HepG2 (cell line): Measurements from ENCODE around the gene CDR2L. TPM values are rescaled to one million over a fixed set of nuclear protein-coding genes. Genes with fewer than 3 reads are reported as not detected.
A peak's percentile ranks its signal among the peaks of the same experiment; 100 is the strongest.

Source experiments
- ARHGAP35 ChIP-seq: sonication (generic); formaldehyde crosslinking; IDR thresholded peaks from 2 replicates; pipeline ENCODE4 v1.9.0; 2022; ENCODE audit warnings: mild to moderate bottlenecking, inconsistent platforms, moderate library complexity, missing genetic modification reagents, borderline replicate concordance
- DBP ChIP-seq: sonication (generic); formaldehyde crosslinking; IDR thresholded peaks from 2 replicates; pipeline ENCODE4 v1.4.0; 2020; ENCODE audit warnings: missing genetic modification reagents; ENCODE audit errors: not compliant biosample characterization
- ELK4 ChIP-seq: sonication (generic); formaldehyde crosslinking; IDR thresholded peaks from 2 replicates; pipeline ENCODE4 v1.9.0; 2021; ENCODE audit warnings: missing genetic modification reagents, borderline replicate concordance
- EZH2 ChIP-seq: conservative IDR thresholded peaks from 2 replicates; pipeline ENCODE4 v1.6.1; 2012; ENCODE audit warnings: mild to moderate bottlenecking, low read depth, low read length, moderate library complexity
- FOSL1 ChIP-seq: sonication (generic); formaldehyde crosslinking; IDR thresholded peaks from 2 replicates; pipeline ENCODE4 v1.9.0; 2021; ENCODE audit warnings: missing genetic modification reagents, borderline replicate concordance
- FUBP1 ChIP-seq: sonication (generic); formaldehyde crosslinking; IDR thresholded peaks from 2 replicates; pipeline ENCODE4 v1.5.1; 2020; ENCODE audit warnings: missing genetic modification reagents, mild to moderate bottlenecking, borderline replicate concordance
- KMT2A ChIP-seq: sonication (generic); formaldehyde crosslinking; IDR thresholded peaks from 2 replicates; pipeline ENCODE4 v1.4.0; 2020; ENCODE audit warnings: missing genetic modification reagents
- NBN ChIP-seq: fragments of 450-650 bp; conservative IDR thresholded peaks from 2 replicates; pipeline ENCODE4 v1.6.1; 2017
- NCOA5 ChIP-seq: sonication (generic); formaldehyde crosslinking; IDR thresholded peaks from 2 replicates; pipeline ENCODE4 v1.4.0; 2020; ENCODE audit warnings: missing genetic modification reagents
- RBM39 ChIP-seq: fragments of 200-400 bp; formaldehyde crosslinking; IDR thresholded peaks from one replicate; pipeline ENCODE4 v1.6.1; 2018; ENCODE audit warnings: antibody characterized with exemption, mild to moderate bottlenecking, low read depth, low read length; ENCODE audit not compliant: poor library complexity, severe bottlenecking
- RFX3 ChIP-seq: IDR thresholded peaks from 2 replicates; pipeline ENCODE4 v1.6.1; 2016; ENCODE audit warnings: missing biosample characterization, missing genetic modification reagents
- RNF2 ChIP-seq: fragments of 450-650 bp; conservative IDR thresholded peaks from 2 replicates; pipeline ENCODE4 v1.6.1; 2016; ENCODE audit warnings: low read depth
- TBP ChIP-seq: sonication (generic); formaldehyde crosslinking; IDR thresholded peaks from 2 replicates; pipeline ENCODE4 v1.5.0; 2020; ENCODE audit warnings: missing genetic modification reagents
- ZFP90 ChIP-seq: sonication (generic); formaldehyde crosslinking; IDR thresholded peaks from 2 replicates; pipeline ENCODE4 v1.8.0; 2022; ENCODE audit warnings: missing genetic modification reagents, mild to moderate bottlenecking, inconsistent platforms, borderline replicate concordance
- ZNF207 ChIP-seq: fragments of 450-650 bp; IDR thresholded peaks from 2 replicates; pipeline ENCODE4 v1.6.1; 2016; ENCODE audit warnings: antibody characterized with exemption, borderline replicate concordance
- ZNF256 ChIP-seq: sonication (generic); formaldehyde crosslinking; conservative IDR thresholded peaks from 2 replicates; pipeline ENCODE4 v1.4.0; 2020; ENCODE audit warnings: missing genetic modification reagents
- ZNF274 ChIP-seq: sonication (generic); formaldehyde crosslinking; IDR thresholded peaks from 2 replicates; pipeline ENCODE4 v1.5.1; 2020; ENCODE audit warnings: mild to moderate bottlenecking, missing genetic modification reagents
- ZNF34 ChIP-seq: sonication (generic); formaldehyde crosslinking; IDR thresholded peaks from 2 replicates; pipeline ENCODE4 v1.4.0; 2020; ENCODE audit warnings: mild to moderate bottlenecking, missing genetic modification reagents, borderline replicate concordance
- ZNF354B ChIP-seq: sonication (generic); formaldehyde crosslinking; IDR thresholded peaks from 2 replicates; pipeline ENCODE4 v1.8.0; 2022; ENCODE audit warnings: mild to moderate bottlenecking, missing genetic modification reagents
- ZNF713 ChIP-seq: sonication (generic); formaldehyde crosslinking; IDR thresholded peaks from 2 replicates; pipeline ENCODE4 v1.4.0; 2020; ENCODE audit warnings: mild to moderate bottlenecking, missing genetic modification reagents
- ZSCAN30 ChIP-seq: sonication (generic); formaldehyde crosslinking; IDR thresholded peaks from 2 replicates; pipeline ENCODE4 v1.5.0; 2020; ENCODE audit warnings: mild to moderate bottlenecking, missing genetic modification reagents
- polyA plus RNA-seq, 8 experiments: library from polyadenylated mRNA; depleted of rRNA in 3 of 8; stranded (reverse) in 7 of 8; unstranded in 1 of 8; fragments of >200 nt; fragmentation: Illumina TruSeq in 4 of 8; extraction: Trizol in 4 of 8; gene quantifications; 2 replicates each; pipeline versions ENCODE4 v1.2.1 to v1.2.3, GENCODE V29; 2011 to 2016; ENCODE audit warnings: low read depth in 4 of 8, missing spikeins in 1 of 8, mixed read lengths in 1 of 8; ENCODE audit not compliant: insufficient read depth in 1 of 8
- total RNA-seq, 5 experiments: library from RNA; depleted of rRNA; stranded (reverse); fragments of >200 nt; fragmentation: Illumina TruSeq; extraction: Trizol; gene quantifications; 2 replicates each; pipeline ENCODE4 v1.2.3, GENCODE V29; 2016; ENCODE audit warnings: low read depth in 1 of 5
- TF ChIP-seq, protein P1 (sequence below): IDR thresholded peaks from 2 replicates; pipeline ENCODE4 v1.6.1; 2016; ENCODE audit warnings: missing genetic modification reagents, missing compliant biosample characterization
- TF ChIP-seq, protein P2 (sequence below): sonication (generic); formaldehyde crosslinking; IDR thresholded peaks from 2 replicates; pipeline ENCODE4 v1.9.0; 2022; ENCODE audit warnings: low read depth, missing genetic modification reagents

Gene CDR2L
- total and polyA plus RNA-seq, 2 of the 13 experiments (the other 11 are each of a cell fraction or from before 2014, with no cell fraction given): 1.9 to 2.1 TPM

GRCh38 chr17:75046407-75047289, 59.2 kb downstream of the CDR2L start, which contains the start of the genes ATP5PD and KCTD2 (continued):
- TF ChIP-seq ZNF354B (0 out of 2 replicates have a peak, but pooled peaks have one; percentile 55), ZNF713 (CRISPR knock-in tag) (no peak; the same call in 1 of the 2 replicates), EZH2 (no peak), ZNF256 (CRISPR knock-in tag) (no peak; the same call in 1 of the 2 replicates), RBM39 (peak; percentile 77), NBN (no peak), RFX3 (CRISPR knock-in tag) (no peak), ELK4 (CRISPR knock-in tag) (no peak), FOSL1 (CRISPR knock-in tag) (no peak), DBP (CRISPR knock-in tag) (peak; percentile 29), ARHGAP35 (peak; percentile 94), TBP (CRISPR knock-in tag) (no peak), ZNF207 (no peak), RNF2 (peak; percentile 67; the same call in 1 of the 2 replicates), ZFP90 (CRISPR knock-in tag) (peak; percentile 64; the same call in 1 of the 2 replicates), ZNF34 (CRISPR knock-in tag) (peak; percentile 30; the same call in 1 of the 2 replicates), ZNF274 (CRISPR knock-in tag) (peak; percentile 90), NCOA5 (CRISPR knock-in tag) (no peak), ZSCAN30 (CRISPR knock-in tag) (no peak), KMT2A (CRISPR knock-in tag) (peak; percentile 90), FUBP1 (CRISPR knock-in tag) (no peak)
- TF ChIP-seq, protein P1, sequence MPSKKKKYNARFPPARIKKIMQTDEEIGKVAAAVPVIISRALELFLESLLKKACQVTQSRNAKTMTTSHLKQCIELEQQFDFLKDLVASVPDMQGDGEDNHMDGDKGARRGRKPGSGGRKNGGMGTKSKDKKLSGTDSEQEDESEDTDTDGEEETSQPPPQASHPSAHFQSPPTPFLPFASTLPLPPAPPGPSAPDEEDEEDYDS (CRISPR knock-in tag): peak; percentile 90
- TF ChIP-seq, protein P2, sequence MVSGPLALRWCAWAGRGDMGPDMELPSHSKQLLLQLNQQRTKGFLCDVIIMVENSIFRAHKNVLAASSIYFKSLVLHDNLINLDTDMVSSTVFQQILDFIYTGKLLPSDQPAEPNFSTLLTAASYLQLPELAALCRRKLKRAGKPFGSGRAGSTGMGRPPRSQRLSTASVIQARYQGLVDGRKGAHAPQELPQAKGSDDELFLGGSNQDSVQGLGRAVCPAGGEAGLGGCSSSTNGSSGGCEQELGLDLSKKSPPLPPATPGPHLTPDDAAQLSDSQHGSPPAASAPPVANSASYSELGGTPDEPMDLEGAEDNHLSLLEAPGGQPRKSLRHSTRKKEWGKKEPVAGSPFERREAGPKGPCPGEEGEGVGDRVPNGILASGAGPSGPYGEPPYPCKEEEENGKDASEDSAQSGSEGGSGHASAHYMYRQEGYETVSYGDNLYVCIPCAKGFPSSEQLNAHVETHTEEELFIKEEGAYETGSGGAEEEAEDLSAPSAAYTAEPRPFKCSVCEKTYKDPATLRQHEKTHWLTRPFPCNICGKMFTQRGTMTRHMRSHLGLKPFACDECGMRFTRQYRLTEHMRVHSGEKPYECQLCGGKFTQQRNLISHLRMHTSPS (CRISPR knock-in tag): peak; percentile 74; the same call in 1 of the 2 replicates
